GM20000 (cell line): Measurements from ENCODE around the gene ZXDC.

Experiments
- DNase-seq: peaks from one replicate; pipeline ENCODE4 v3.0.0; 2012; ENCODE audit warnings: low spot score
- CTCF ChIP-seq: IDR thresholded peaks from 2 replicates; pipeline ENCODE4 v1.5.1; 2012; ENCODE audit warnings: mild to moderate bottlenecking, control low read depth; ENCODE audit errors: extremely low read depth, missing control alignments

ZXDC gene

GRCh38 chr3:126412841-126413692 is 62.6 kb downstream of the ZXDC start:
- no peak for DNase-seq
- TF ChIP-seq CTCF: no peak

- no peak for DNase-seq
- no peak for TF ChIP-seq CTCF
Measured at GRCh38 chr3:126408099-126408498, 67.6 kb downstream of the ZXDC start.

- no peak for TF ChIP-seq CTCF
- no peak for DNase-seq
Measured at GRCh38 chr3:126407412-126408044, 68.2 kb downstream of the ZXDC start.

GRCh38 chr3:126406389-126407296 is 69.0 kb downstream of the ZXDC start:
- TF ChIP-seq CTCF: no peak
- DNase-seq: no peak

- no peak for TF ChIP-seq CTCF
- no peak for DNase-seq
Measured at GRCh38 chr3:126402666-126403302, 72.9 kb downstream of the ZXDC start.

GRCh38 chr3:126402178-126402577 is 73.5 kb downstream of the ZXDC start:
- DNase-seq: no peak
- TF ChIP-seq CTCF: no peak
